KMS-11 (cell line): ENCODE measurements around the gene MPRIP.
"Not testable (repeated sequence)": the region's sequence is repeated elsewhere in the genome, so short reads cannot be mapped to it uniquely, and the experiment has no call there.

Experiments used
- H2AFZ ChIP-seq: fragments of 200-600 bp; sonication (generic); 2 replicates; pipeline ENCODE4 v1.6.1; 2016; ENCODE audit warnings: antibody characterized with exemption, mixed run types, low read depth
- H3K27ac ChIP-seq: fragments of 200-600 bp; sonication (generic); 2 replicates; pipeline ENCODE4 v1.6.1; 2016; ENCODE audit warnings: mild to moderate bottlenecking, mixed run types
- H3K27me3 ChIP-seq: fragments of 200-600 bp; sonication (generic); 2 replicates; pipeline ENCODE4 v1.6.1; 2017; ENCODE audit warnings: mild to moderate bottlenecking, low read depth, mixed run types, moderate library complexity; ENCODE audit not compliant: insufficient read depth
- H3K36me3 ChIP-seq: fragments of 200-600 bp; sonication (generic); 2 replicates; pipeline ENCODE4 v1.6.1; 2017; ENCODE audit warnings: mild to moderate bottlenecking, mixed run types; ENCODE audit not compliant: insufficient read depth
- H3K4me1 ChIP-seq: fragments of 200-600 bp; sonication (generic); 2 replicates; pipeline ENCODE4 v1.6.1; 2016; ENCODE audit warnings: mild to moderate bottlenecking, low read depth, mixed run types; ENCODE audit not compliant: poor library complexity, severe bottlenecking
- H3K4me2 ChIP-seq: fragments of 200-600 bp; sonication (generic); 2 replicates; pipeline ENCODE4 v1.7.0; 2016; ENCODE audit warnings: mild to moderate bottlenecking, mixed run types
- H3K4me3 ChIP-seq: fragments of 200-600 bp; sonication (generic); IDR thresholded peaks from 2 replicates; pipeline ENCODE4 v1.6.1; 2017; ENCODE audit warnings: low read depth, low read length, mixed read lengths; ENCODE audit not compliant: insufficient read depth
- H3K79me2 ChIP-seq: fragments of 200-600 bp; sonication (generic); 2 replicates; pipeline ENCODE4 v1.6.1; 2016; ENCODE audit warnings: low read depth, mixed run types; ENCODE audit not compliant: insufficient read depth
- H3K9ac ChIP-seq: fragments of 200-600 bp; sonication (generic); 2 replicates; pipeline ENCODE4 v1.6.1; 2016; ENCODE audit warnings: mild to moderate bottlenecking, mixed run types
- H4K20me1 ChIP-seq: fragments of 200-600 bp; sonication (generic); 2 replicates; pipeline ENCODE4 v1.6.1; 2016; ENCODE audit warnings: mild to moderate bottlenecking, mixed run types; ENCODE audit not compliant: insufficient read depth
- TF ChIP-seq, protein P1 (sequence below): fragments of 200-600 bp; sonication (generic); conservative IDR thresholded peaks from 2 replicates; pipeline ENCODE4 v1.6.1; 2017; ENCODE audit warnings: low read depth, mild to moderate bottlenecking, antibody characterized with exemption, low read length, moderate library complexity, mixed read lengths

Gene MPRIP

DNA sequence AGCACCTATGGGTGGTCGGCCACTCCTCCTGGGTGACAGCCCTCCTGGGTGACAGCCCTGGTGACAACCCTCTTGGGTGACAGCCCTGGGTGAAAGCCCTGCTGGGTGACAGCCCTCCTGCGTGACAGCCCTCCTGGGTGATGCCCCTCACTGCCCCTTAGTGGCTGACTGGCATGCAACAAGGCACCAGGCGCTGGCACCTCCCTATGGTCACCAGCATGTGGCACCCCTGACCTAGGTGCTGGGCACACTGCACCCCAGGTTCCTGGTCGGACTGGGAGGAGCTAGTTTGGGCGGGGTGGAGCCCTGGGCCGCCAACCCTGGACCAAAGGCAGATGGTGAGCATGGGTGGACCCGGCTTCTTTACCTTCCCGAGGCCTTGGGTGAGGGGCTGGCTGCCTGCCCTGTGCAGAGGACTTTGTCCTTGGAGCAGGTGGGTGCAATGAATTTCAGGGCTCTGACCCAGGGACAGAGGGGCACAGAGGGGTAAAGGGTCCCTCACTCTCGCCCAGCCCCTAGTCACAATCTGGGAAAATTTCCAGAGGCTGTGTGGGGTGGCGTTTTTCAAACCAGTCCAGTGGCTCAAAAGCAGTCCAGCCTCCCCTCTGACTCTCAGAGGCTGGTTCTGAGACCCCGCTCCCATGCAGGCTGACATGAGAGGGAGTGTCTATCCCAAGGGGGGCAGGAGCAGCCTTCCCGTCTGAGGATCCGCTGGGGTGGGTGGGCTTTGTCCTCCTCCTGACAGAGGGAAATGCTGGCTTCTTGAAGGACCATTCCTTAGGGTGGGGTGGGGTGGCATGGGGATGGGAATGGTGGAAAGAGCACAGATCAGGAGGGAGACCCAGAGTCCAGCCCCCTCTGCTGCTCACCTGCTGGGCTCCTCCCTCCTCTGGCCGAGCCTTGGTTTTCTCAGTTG lies 44.5 kb upstream of the MPRIP start:
- Histone ChIP-seq H3K27me3 (no peaks in the 10 kb centered on the region), H4K20me1 (no peaks in the 10 kb centered on the region), H3K79me2 (no peaks in the 10 kb centered on the region), H3K27ac (no peak overlapping the region), H3K36me3 (no peaks in the 10 kb centered on the region), H3K4me1 (no peaks in the 10 kb centered on the region), H3K4me2 (no peak overlapping the region), H3K4me3 (no peak overlapping the region), H2AFZ (no peak overlapping the region), H3K9ac (no peak overlapping the region)
- TF ChIP-seq, protein P1, sequence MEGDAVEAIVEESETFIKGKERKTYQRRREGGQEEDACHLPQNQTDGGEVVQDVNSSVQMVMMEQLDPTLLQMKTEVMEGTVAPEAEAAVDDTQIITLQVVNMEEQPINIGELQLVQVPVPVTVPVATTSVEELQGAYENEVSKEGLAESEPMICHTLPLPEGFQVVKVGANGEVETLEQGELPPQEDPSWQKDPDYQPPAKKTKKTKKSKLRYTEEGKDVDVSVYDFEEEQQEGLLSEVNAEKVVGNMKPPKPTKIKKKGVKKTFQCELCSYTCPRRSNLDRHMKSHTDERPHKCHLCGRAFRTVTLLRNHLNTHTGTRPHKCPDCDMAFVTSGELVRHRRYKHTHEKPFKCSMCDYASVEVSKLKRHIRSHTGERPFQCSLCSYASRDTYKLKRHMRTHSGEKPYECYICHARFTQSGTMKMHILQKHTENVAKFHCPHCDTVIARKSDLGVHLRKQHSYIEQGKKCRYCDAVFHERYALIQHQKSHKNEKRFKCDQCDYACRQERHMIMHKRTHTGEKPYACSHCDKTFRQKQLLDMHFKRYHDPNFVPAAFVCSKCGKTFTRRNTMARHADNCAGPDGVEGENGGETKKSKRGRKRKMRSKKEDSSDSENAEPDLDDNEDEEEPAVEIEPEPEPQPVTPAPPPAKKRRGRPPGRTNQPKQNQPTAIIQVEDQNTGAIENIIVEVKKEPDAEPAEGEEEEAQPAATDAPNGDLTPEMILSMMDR = no peak

DNA sequence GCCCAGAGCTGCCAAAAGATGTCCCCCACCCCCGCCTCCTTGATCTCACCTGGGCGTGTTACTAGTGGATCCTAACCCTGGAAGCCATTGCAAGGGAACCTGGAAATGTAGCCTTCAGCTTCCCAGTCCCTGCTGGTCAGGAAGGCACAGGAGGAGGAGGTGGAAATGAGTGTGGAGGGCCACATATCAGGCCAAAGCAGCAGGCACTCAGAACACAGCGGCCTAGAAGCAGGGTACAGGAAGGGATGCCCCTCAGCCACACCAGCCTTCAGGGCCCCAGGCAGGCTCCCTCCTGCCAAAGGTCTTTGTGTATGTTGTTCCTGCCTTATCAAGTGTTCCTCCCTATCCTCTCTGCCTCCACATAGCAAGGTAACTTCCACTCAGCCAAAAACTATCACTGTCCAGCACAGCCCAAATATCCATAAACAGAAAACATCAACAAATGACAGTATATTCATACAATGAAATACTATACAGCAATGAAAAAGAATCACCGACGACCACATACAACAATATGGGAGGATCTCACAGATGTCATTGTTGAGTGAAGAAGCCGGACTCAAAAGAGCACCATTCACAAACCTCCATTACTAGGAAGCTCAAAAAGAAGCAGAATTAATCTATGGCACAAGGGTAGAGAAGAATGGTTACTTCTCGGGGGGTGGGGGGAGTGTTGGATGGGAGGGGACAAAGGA lies 42.2 kb upstream of the MPRIP start:
- Histone ChIP-seq H4K20me1 (no peaks in the 10 kb centered on the region), H3K4me1 (no peaks in the 10 kb centered on the region), H2AFZ (no peak overlapping the region), H3K79me2 (no peaks in the 10 kb centered on the region), H3K4me2 (no peak overlapping the region), H3K9ac (no peak overlapping the region), H3K27ac (no peak overlapping the region), H3K27me3 (no peaks in the 10 kb centered on the region), H3K36me3 (no peaks in the 10 kb centered on the region), H3K4me3 (no peak overlapping the region)
- TF ChIP-seq, protein P1 = no peak

DNA sequence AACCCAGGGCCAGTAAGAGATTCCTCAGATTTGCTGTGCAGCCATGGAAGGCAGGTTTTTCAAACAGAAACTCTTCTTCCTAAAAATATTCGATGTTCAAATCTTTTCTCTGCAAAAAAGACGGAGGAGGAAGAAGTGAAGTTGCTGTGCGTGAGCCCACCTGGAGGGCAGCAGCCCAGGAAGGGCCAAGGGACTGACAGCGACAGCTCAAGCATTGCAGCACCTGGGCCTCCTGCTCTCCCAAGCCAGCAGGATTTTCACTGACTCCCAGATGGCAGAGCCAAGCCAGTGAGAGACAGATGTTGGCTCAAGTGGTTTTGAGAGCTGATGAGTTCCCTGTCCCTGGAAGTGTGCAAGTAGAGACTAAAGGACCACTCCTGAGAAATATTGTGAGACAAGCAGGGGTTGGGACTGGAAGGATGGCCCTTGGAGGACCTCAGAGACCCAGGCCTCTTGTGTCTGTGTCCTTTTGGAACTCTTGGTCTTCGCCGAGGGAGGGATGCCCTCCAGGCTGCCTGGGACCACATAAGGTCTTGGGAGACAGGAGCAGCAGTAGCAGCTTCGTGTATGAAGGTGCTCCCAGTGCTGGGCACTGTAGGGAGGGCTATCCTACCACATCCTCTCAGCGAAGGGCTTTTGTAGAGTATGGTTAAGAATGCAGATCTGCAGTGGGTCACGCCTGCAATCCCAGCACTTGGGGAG lies 41.0 kb upstream of the MPRIP start:
- Histone ChIP-seq H3K4me2 (no peak overlapping the region), H3K9ac (no peak overlapping the region), H4K20me1 (no peaks in the 10 kb centered on the region), H3K27ac (no peak overlapping the region), H3K79me2 (no peaks in the 10 kb centered on the region), H3K4me3 (no peak overlapping the region), H2AFZ (no peak overlapping the region), H3K36me3 (no peaks in the 10 kb centered on the region), H3K27me3 (no peaks in the 10 kb centered on the region), H3K4me1 (no peaks in the 10 kb centered on the region)
- TF ChIP-seq, protein P1 = no peak

DNA sequence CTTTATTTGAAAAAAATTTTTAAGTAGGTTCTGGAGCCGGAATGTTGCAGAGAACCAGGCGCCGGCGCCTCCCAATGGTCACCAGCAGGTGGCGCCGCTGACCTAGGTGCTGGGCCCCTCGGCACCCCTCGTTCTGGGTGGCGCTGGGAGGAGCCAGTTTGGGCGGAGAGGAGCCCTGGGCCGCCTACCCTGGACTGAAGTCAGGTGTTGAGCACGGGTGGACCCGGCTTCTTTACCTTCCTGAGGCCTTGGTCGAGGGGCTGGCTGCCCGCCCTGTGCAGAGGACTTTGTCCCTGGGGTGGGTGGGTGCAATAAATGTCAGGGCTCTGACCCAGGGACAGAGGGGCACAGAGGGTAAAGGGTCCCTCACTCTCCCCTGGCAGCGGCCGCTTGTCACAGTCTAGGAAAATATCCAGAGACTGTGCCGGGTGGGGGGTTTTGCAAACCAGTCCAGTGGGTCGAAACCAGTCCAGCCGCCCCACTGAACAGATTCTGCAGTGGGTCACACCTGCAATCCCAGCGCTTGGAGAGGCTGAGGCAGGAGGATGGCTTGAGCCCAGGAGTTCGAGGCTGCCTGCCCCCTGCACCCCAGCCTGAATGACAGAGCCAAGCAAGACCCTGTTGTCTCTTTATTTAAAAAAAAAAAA lies 40.3 kb upstream of the MPRIP start:
- H4K20me1 ChIP-seq = no peaks in the 10 kb centered on the region
- no peak overlapping the region for H3K4me3 ChIP-seq
- H3K36me3 ChIP-seq = no peaks in the 10 kb centered on the region
- no peak overlapping the region for H3K9ac ChIP-seq
- H3K79me2 ChIP-seq = no peaks in the 10 kb centered on the region
- no peak overlapping the region for H3K27ac ChIP-seq
- no peaks in the 10 kb centered on the region for H3K27me3 ChIP-seq
- H2AFZ ChIP-seq = 0 out of 2 replicates have a peak overlapping the region, but pooled peaks have one; percentile 38
- no peaks in the 10 kb centered on the region for H3K4me1 ChIP-seq
- TF ChIP-seq, protein P1 = peak; percentile 68
- no peak overlapping the region for H3K4me2 ChIP-seq

DNA sequence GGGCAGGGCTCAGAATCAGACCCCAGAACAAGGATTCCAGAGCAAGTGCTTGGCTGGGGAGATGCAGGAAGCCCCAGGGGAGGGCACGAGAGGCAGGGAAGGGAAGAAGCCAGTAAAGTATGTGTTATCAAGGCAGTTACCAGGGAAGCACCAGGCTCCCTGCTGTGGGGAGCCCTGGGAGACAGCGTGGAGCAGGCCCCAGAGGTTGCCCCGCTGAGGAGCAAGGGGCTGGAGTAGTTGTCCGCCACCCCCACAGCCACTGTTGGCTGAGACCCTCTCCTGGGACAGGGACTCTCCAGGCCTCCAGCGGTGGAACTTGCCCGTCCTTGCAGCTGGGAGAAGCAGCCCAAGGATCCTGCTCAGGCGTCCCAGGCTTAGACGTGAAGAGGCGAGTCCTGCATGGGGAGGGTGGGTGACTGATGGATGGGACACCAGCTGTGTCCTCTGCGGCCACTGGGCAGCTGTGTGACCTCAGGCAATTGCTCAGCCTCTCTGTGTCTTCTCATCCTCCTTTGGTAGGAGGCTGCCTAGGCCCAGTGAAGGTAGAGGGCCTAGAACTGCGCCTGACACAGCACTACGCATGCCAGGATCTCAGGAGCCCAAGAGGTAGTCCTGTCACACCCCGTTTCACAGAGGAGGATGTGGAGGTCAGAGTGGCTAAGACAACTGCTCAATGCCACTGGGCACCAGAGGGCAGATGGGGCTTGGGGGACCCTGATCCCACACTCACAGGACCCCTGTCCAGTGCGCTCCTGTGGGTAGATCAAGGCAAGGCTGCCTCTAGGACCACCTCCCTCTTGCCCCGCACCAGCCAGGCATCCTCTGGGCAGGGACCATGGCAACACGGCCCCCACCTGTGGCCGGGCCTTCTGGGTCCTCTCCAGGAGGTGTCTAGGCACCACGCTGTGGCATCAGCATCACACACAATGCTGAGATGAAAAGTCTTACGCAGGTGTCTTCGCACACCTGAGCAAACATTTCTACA lies 39.2 kb upstream of the MPRIP start:
- H2AFZ ChIP-seq, H3K27ac ChIP-seq, H4K20me1 ChIP-seq, H3K9ac ChIP-seq, H3K79me2 ChIP-seq, H3K27me3 ChIP-seq, H3K4me3 ChIP-seq, H3K4me1 ChIP-seq, H3K36me3 ChIP-seq, H3K4me2 ChIP-seq: not testable (repeated sequence)
